ENCODE data around the gene PRPSAP1.
A peak's percentile ranks its signal among the peaks of the same experiment; 100 is the strongest.

The PRPSAP1 gene

GRCh38 chr17:76264755-76265623 is 88.7 kb downstream of the PRPSAP1 start, which contains the start of gene UBALD2:
UBALD2 (plus strand) TSS chr17:76265348; CDS start chr17:76265506, 158 bp downstream.
- in situ Hi-C loops (cut with HindIII; ENCODE audit: low pct_ligation_motif_present, low sequenced_read_pairs), result loop anchor here (25.0 kb wide), 1 partner anchor 103 kb away; no protein-coding TSS in a partner anchor
- peaks cover 2% of the 10 kb centered on the region for H3K36me3 ChIP-seq (replicated peaks)
- H3K27me3 ChIP-seq (replicated peaks), result no peaks in the 10 kb centered on the region
- peak; percentile 100 for DNase-seq
- peak within 1 kb of the TSS; percentile 81 for H3K4me3 ChIP-seq (ENCODE audit: low read depth, low read length)
- TF ChIP-seq, protein P1, sequence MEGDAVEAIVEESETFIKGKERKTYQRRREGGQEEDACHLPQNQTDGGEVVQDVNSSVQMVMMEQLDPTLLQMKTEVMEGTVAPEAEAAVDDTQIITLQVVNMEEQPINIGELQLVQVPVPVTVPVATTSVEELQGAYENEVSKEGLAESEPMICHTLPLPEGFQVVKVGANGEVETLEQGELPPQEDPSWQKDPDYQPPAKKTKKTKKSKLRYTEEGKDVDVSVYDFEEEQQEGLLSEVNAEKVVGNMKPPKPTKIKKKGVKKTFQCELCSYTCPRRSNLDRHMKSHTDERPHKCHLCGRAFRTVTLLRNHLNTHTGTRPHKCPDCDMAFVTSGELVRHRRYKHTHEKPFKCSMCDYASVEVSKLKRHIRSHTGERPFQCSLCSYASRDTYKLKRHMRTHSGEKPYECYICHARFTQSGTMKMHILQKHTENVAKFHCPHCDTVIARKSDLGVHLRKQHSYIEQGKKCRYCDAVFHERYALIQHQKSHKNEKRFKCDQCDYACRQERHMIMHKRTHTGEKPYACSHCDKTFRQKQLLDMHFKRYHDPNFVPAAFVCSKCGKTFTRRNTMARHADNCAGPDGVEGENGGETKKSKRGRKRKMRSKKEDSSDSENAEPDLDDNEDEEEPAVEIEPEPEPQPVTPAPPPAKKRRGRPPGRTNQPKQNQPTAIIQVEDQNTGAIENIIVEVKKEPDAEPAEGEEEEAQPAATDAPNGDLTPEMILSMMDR (IDR thresholded peaks at IDR 0.05; ENCODE audit: low read depth, low read length, missing control alignments), result no peak
- peak within 1 kb of the TSS; percentile 89 for H3K27ac ChIP-seq

DNA sequence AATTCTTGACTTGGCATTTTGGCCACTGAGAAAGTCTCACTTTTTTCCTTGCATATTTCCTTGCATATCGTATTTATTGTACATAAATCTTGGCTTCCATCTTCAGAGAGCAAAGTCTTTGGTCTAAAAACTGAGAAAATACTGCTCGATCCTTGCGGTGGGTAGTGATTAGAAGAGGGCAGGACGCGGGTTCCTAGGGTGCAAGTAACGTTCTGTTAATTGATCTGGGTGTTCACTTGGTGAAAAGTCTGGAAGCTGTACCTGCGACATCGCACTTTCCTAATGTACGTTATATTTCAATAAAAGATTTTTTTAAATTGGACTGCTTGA is 89.3 kb downstream of the PRPSAP1 start:
- in situ Hi-C loops (cut with HindIII; ENCODE audit: low pct_ligation_motif_present, low sequenced_read_pairs), result loop anchor here (25.0 kb wide), 1 partner anchor 102 kb away; no protein-coding TSS in a partner anchor

GRCh38 chr17:76263896-76264295 is 89.8 kb downstream of the PRPSAP1 start:
- TF ChIP-seq, protein P1 (IDR thresholded peaks at IDR 0.05; ENCODE audit: low read depth, low read length, missing control alignments), result no peak
- Histone ChIP-seq H3K27ac (peak overlapping the region; percentile 83), H3K27me3 (replicated peaks) (no peaks in the 10 kb centered on the region), H3K36me3 (replicated peaks) (peaks cover 2% of the 10 kb centered on the region), H3K4me3 (ENCODE audit: low read depth, low read length) (no peak overlapping the region)
- in situ Hi-C loops (cut with HindIII; ENCODE audit: low pct_ligation_motif_present, low sequenced_read_pairs), result loop anchor here (25.0 kb wide), 1 partner anchor 102 kb away; no protein-coding TSS in a partner anchor
- DNase-seq, result no peak

More for the DNA sequence above, 89.3 kb downstream of the PRPSAP1 start:
- TF ChIP-seq, protein P1 (IDR thresholded peaks at IDR 0.05; ENCODE audit: low read depth, low read length, missing control alignments), result no peak
- H3K36me3 ChIP-seq (replicated peaks), result peaks cover 2% of the 10 kb centered on the region
- no peak for DNase-seq
- no peak overlapping the region for H3K4me3 ChIP-seq (ENCODE audit: low read depth, low read length)
- peak overlapping the region; percentile 83 for H3K27ac ChIP-seq
- H3K27me3 ChIP-seq (replicated peaks), result no peaks in the 10 kb centered on the region

GRCh38 chr17:76262732-76263344 is 90.9 kb downstream of the PRPSAP1 start:
- TF ChIP-seq, protein P1 (IDR thresholded peaks at IDR 0.05; ENCODE audit: low read depth, low read length, missing control alignments), result no peak
- Histone ChIP-seq H3K27me3 (replicated peaks) (no peaks in the 10 kb centered on the region), H3K27ac (no peak overlapping the region), H3K36me3 (replicated peaks) (peaks cover under 1% of the 10 kb centered on the region), H3K4me3 (ENCODE audit: low read depth, low read length) (no peak overlapping the region)
- DNase-seq, result no peak
- in situ Hi-C loops (cut with HindIII; ENCODE audit: low pct_ligation_motif_present, low sequenced_read_pairs), result loop anchor here (25.0 kb wide), 1 partner anchor 101 kb away; no protein-coding TSS in a partner anchor

- no peak overlapping the region for H3K27ac ChIP-seq
Observed at GRCh38 chr17:76261421-76262215, 92.1 kb downstream of the PRPSAP1 start.

More at GRCh38 chr17:76261421-76262215, 92.1 kb downstream of the PRPSAP1 start:
- peak; percentile 49 for DNase-seq
- TF ChIP-seq, protein P1 (IDR thresholded peaks at IDR 0.05; ENCODE audit: low read depth, low read length, missing control alignments), result no peak
- no peaks in the 10 kb centered on the region for H3K27me3 ChIP-seq (replicated peaks)
- no peaks in the 10 kb centered on the region for H3K36me3 ChIP-seq (replicated peaks)
- no peak overlapping the region for H3K4me3 ChIP-seq (ENCODE audit: low read depth, low read length)
- in situ Hi-C loops (cut with HindIII; ENCODE audit: low pct_ligation_motif_present, low sequenced_read_pairs), result loop anchor here (25.0 kb wide), 1 partner anchor 99 kb away; no protein-coding TSS in a partner anchor
